DND-41 (cell line): ENCODE data around the gene TMEM86A.

ENCODE experiments used
- ATAC-seq: fragments of 200-7000 bp; cut with Tn5 transposase; 3 replicates; pipeline ENCODE4 v1.9.1; 2021; ENCODE audit warnings: low read depth; ENCODE audit not compliant: insufficient read depth
- DNase-seq: peaks from one replicate; pipeline ENCODE4 v3.0.0-alpha.2; 2020
- H2AFZ ChIP-seq: 2 replicates; pipeline ENCODE4 v1.6.0; 2012; ENCODE audit warnings: low read depth, low read length
- H3K27ac ChIP-seq: 2 replicates; pipeline ENCODE4 v1.5.1; 2012; ENCODE audit warnings: low read length, inconsistent platforms
- H3K27me3 ChIP-seq: fragments of 200-600 bp; sonication (generic); 2 replicates; pipeline ENCODE4 v1.6.0; 2012; ENCODE audit warnings: low read length, mild to moderate bottlenecking, inconsistent platforms; ENCODE audit not compliant: insufficient read depth, poor library complexity
- H3K36me3 ChIP-seq: 2 replicates; pipeline ENCODE4 v1.5.1; 2012; ENCODE audit warnings: low read length, inconsistent platforms; ENCODE audit not compliant: insufficient read depth
- H3K4me1 ChIP-seq: 2 replicates; pipeline ENCODE4 v1.5.1; 2012; ENCODE audit warnings: mild to moderate bottlenecking, low read length; ENCODE audit not compliant: insufficient read depth
- H3K4me2 ChIP-seq: 2 replicates; pipeline ENCODE4 v1.6.0; 2012; ENCODE audit warnings: mild to moderate bottlenecking, moderate library complexity, low read length, inconsistent platforms; ENCODE audit not compliant: insufficient read depth
- H3K4me3 ChIP-seq, 2 experiments: fragments of 200-600 bp in 1 of 2; shearing (Covaris generic) in 1 of 2; 2 replicates each; pipeline ENCODE4 v1.5.1; 2012 to 2016; ENCODE audit warnings: inconsistent platforms in 2 of 2, low read length in 2 of 2, mild to moderate bottlenecking in 2 of 2, low read depth in 1 of 2, moderate library complexity in 1 of 2
- H3K79me2 ChIP-seq: 2 replicates; pipeline ENCODE4 v1.6.0; 2012; ENCODE audit warnings: low read length, inconsistent platforms; ENCODE audit not compliant: insufficient read depth
- H3K9ac ChIP-seq: 2 replicates; pipeline ENCODE4 v1.6.0; 2012; ENCODE audit warnings: low read depth, mild to moderate bottlenecking, inconsistent platforms, low read length, moderate library complexity
- H3K9me3 ChIP-seq: 2 replicates; pipeline ENCODE4 v1.5.1; 2012; ENCODE audit warnings: low read length, moderate library complexity, mild to moderate bottlenecking, inconsistent platforms; ENCODE audit not compliant: insufficient read depth, severe bottlenecking
- H4K20me1 ChIP-seq: 2 replicates; pipeline ENCODE4 v1.6.0; 2012; ENCODE audit warnings: low read length; ENCODE audit not compliant: insufficient read depth
- EZH2 ChIP-seq: IDR thresholded peaks from 3 replicates; pipeline ENCODE4 v1.6.1; 2012; ENCODE audit warnings: borderline replicate concordance, low read depth, mild to moderate bottlenecking, moderate library complexity, low read length, inconsistent platforms; ENCODE audit not compliant: severe bottlenecking
- TF ChIP-seq, protein P1 (sequence below): IDR thresholded peaks from 2 replicates; pipeline ENCODE4 v1.5.1; 2012; ENCODE audit warnings: borderline replicate concordance, low read length, moderate library complexity, mild to moderate bottlenecking; ENCODE audit not compliant: poor library complexity, severe bottlenecking; ENCODE audit errors: extremely low read depth

The TMEM86A gene

DNA sequence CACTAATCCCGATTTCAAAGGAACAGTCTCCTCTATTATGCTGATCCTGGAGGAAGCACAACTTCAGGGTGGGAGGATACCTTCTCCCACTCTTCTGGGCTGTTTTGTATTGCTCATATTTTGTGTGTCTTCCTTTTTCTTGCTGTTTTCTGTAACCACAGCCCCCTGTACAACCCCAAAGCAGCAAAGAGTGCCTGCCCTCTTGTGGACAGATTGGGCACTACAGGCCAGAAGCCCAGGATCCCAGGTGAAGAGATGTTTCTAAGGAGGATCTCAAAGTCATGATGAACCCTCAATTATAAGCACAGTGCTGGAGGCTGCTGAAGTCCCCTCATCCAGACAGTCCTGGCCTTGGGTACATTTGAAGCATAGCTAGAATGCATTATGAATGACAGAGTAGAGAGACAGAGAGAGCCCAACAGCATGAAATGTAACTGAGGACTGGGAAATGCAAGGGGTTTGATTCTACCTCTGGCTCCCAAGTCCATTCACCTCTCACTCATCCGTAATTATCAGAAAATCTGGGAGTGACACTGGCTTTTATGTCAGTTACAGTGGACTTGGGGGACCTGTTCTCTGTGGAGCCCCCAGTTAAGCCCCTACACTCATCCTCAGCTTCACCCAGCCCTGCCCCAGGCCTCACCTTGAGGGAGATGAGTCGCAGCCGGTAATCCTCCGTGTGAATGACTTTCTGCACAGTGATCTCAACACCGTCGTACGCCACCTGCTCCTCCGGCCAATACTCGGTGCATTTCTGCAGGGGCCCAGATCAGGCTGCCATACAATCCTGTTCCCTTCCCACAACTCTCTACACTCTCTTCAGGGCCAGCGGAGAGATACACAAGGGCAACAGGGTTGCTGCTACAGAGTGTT is 33.6 kb downstream of the TMEM86A start:
- Histone ChIP-seq H3K36me3 (no peaks in the 10 kb centered on the region), H3K27me3 (peaks cover 2% of the 10 kb centered on the region), H3K4me2 (no peak overlapping the region), H3K9ac (no peak overlapping the region), H3K4me1 (peaks cover 13% of the 10 kb centered on the region), H3K9me3 (no peaks in the 10 kb centered on the region), H3K27ac (no peak overlapping the region), H2AFZ (peak overlapping the region; percentile 70), H4K20me1 (no peaks in the 10 kb centered on the region), H3K4me3 (no peak overlapping the region), H3K79me2 (no peaks in the 10 kb centered on the region)
- TF ChIP-seq EZH2: no peak
- TF ChIP-seq, protein P1, sequence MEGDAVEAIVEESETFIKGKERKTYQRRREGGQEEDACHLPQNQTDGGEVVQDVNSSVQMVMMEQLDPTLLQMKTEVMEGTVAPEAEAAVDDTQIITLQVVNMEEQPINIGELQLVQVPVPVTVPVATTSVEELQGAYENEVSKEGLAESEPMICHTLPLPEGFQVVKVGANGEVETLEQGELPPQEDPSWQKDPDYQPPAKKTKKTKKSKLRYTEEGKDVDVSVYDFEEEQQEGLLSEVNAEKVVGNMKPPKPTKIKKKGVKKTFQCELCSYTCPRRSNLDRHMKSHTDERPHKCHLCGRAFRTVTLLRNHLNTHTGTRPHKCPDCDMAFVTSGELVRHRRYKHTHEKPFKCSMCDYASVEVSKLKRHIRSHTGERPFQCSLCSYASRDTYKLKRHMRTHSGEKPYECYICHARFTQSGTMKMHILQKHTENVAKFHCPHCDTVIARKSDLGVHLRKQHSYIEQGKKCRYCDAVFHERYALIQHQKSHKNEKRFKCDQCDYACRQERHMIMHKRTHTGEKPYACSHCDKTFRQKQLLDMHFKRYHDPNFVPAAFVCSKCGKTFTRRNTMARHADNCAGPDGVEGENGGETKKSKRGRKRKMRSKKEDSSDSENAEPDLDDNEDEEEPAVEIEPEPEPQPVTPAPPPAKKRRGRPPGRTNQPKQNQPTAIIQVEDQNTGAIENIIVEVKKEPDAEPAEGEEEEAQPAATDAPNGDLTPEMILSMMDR: peak; percentile 99
- peak; percentile 73 for DNase-seq
- peak; percentile 79 for ATAC-seq

DNA sequence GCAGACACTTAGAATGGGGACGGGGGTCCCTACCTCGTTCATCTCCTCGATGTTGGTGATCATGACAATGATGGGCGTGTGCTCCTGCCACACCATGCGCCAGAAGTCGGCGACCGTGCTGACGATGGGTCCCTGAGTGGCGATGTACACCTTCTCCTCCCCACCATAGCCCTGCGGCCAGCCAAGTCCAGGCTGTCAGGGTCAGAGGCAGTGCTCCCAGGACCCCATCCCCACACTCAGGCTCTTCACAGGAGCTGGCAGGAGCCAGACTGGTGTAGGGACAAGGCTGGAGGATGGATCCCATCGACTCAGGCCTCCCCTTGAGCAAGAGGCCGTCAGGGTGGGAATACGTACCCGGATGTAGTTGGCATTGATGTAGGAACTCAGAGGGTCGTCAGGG is 34.6 kb downstream of the TMEM86A start:
- no peak for ATAC-seq
- Histone ChIP-seq H3K36me3 (no peaks in the 10 kb centered on the region), H3K4me2 (no peak overlapping the region), H3K27me3 (peaks cover 2% of the 10 kb centered on the region), H3K4me1 (peaks cover 7% of the 10 kb centered on the region; the same call in 1 of the 2 replicates), H2AFZ (no peak overlapping the region), H3K79me2 (no peaks in the 10 kb centered on the region), H4K20me1 (no peaks in the 10 kb centered on the region), H3K4me3 (no peak overlapping the region), H3K9ac (no peak overlapping the region), H3K9me3 (no peaks in the 10 kb centered on the region), H3K27ac (no peak overlapping the region)
- DNase-seq: no peak
- TF ChIP-seq EZH2: no peak
- TF ChIP-seq, protein P1: no peak

DNA sequence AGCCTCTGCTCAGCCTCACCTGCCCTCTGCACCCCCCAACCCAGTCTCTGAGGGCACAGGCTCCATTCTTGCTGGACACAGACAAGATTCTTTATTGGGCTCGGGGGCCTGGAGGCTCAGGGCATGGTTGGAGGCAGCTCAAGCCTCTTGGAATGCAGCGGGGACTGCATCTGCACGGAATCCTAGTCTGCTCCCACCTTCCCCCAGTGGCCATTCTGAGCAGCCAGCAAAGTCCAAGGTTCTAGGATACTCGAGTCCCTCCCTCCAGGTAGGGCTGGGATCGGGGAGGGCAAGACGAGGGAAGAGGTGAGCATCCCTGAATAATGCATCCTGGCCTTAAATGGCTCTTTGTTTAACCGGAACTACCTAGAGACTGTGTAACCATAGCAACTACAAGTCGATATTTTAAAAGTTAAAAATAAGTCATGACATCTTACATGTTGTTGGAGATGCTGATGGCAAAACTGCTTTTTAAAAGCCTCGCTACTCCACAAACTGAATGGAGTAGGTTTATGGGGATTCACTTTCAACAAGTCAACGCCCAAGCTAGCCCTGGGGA is 38.1 kb downstream of the TMEM86A start:
- no peaks in the 10 kb centered on the region for H3K36me3 ChIP-seq
- H3K27ac ChIP-seq: no peak overlapping the region
- ATAC-seq (no peak), DNase-seq (no peak)
- H2AFZ ChIP-seq: no peak overlapping the region
- H3K4me3 ChIP-seq: no peak overlapping the region
- TF ChIP-seq, protein P1: no peak
- no peak for TF ChIP-seq EZH2
- H3K9me3 ChIP-seq: no peaks in the 10 kb centered on the region
- no peaks in the 10 kb centered on the region for H3K79me2 ChIP-seq
- H3K4me2 ChIP-seq: no peak overlapping the region
- H4K20me1 ChIP-seq: no peaks in the 10 kb centered on the region
- peaks cover 3% of the 10 kb centered on the region; the same call in 1 of the 2 replicates for H3K4me1 ChIP-seq
- no peaks in the 10 kb centered on the region for H3K27me3 ChIP-seq
- no peak overlapping the region for H3K9ac ChIP-seq
